HG02938 (cell line): ENCODE data around the gene KCNG1.

Experiments
- ATAC-seq: cut with Tn5 transposase; IDR thresholded peaks from one replicate; pipeline ENCODE4 v1.9.1; 2021; ENCODE audit warnings: mild to moderate bottlenecking, moderate library complexity; ENCODE audit not compliant: unreplicated experiment

KCNG1 gene

GRCh38 chr20:50957276-50957675 is 65.6 kb downstream of the KCNG1 start:
- ATAC-seq, result no peak

DNA sequence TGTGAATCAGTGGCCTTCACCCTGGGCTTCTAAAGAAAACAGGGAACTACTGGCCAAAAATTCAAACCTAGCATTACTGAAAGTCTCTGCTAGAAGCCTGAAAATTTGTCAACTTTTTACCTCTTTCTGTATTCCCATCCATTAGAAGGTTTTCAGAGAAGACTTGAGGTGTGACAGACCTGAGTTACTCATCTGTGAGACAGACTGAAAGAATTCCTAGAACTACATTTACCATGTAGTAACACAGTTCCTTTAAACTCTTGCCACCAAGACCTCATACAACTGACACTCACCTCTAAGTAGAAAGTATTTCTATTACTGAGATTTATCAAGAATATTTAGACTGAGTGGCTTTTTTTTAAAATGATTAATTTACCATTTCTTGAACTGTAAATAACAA is 69.1 kb downstream of the KCNG1 start:
- no peak for ATAC-seq
